Stimulated activated effector memory CD8-positive, alpha-beta T cell treated with anti-CD3 and anti-CD28 coated beads, Interleukin-12 subunit alpha, Interleukin-12 subunit beta, amount 100 ng/mL, for 72 hours (primary cell): ENCODE results near the gene LUC7L.
"Not testable (repeated sequence)": the region's sequence is repeated elsewhere in the genome, so short reads cannot be mapped to it uniquely, and the experiment has no call there.

Experiments used
- ATAC-seq: fragments of 150-1000 bp; cut with Tn5 transposase; 2 replicates; pipeline ENCODE4 v1.10.0; 2021
- DNase-seq, 2 donors: peaks; one replicate each; pipeline ENCODE4 v3.0.0; 2021 to 2022; ENCODE audit warnings: low spot score in 2 of 2
- H3K27ac Mint-ChIP-seq: one replicate; pipeline ENCODE4 v1.8.0; 2022; ENCODE audit warnings: mild to moderate bottlenecking, mixed read lengths
- H3K36me3 Mint-ChIP-seq: one replicate; pipeline ENCODE4 v1.8.0; 2022; ENCODE audit warnings: mild to moderate bottlenecking, mixed read lengths
- H3K4me1 Mint-ChIP-seq: one replicate; pipeline ENCODE4 v1.8.0; 2022; ENCODE audit warnings: mixed read lengths
- H3K4me3 Mint-ChIP-seq: one replicate; pipeline ENCODE4 v1.8.0; 2022; ENCODE audit warnings: mild to moderate bottlenecking, mixed read lengths
- H3K9me3 Mint-ChIP-seq: one replicate; pipeline ENCODE4 v1.8.0; 2022; ENCODE audit warnings: mixed read lengths

The LUC7L gene

GRCh38 chr16:211631-212180, 17.5 kb downstream of the LUC7L start:
- not testable (repeated sequence) for H3K9me3 Mint-ChIP-seq, H3K4me1 Mint-ChIP-seq, H3K4me3 Mint-ChIP-seq, ATAC-seq, DNase-seq
- peaks cover 100% of the 10 kb centered on the region for H3K36me3 Mint-ChIP-seq
- peak overlapping the region; percentile 20 for H3K27ac Mint-ChIP-seq

- peaks cover 100% of the 10 kb centered on the region for H3K36me3 Mint-ChIP-seq
- H3K4me1 Mint-ChIP-seq, ATAC-seq, H3K9me3 Mint-ChIP-seq, DNase-seq, H3K4me3 Mint-ChIP-seq, H3K27ac Mint-ChIP-seq: not testable (repeated sequence)
Observed at GRCh38 chr16:209359-209758, 19.9 kb downstream of the LUC7L start.

- DNase-seq, ATAC-seq, H3K9me3 Mint-ChIP-seq, H3K27ac Mint-ChIP-seq, H3K4me3 Mint-ChIP-seq, H3K4me1 Mint-ChIP-seq: not testable (repeated sequence)
- peaks cover 100% of the 10 kb centered on the region for H3K36me3 Mint-ChIP-seq
Observed at GRCh38 chr16:204046-204445, 25.2 kb downstream of the LUC7L start.

GRCh38 chr16:203246-203645, 26.0 kb downstream of the LUC7L start:
- no peaks in the 10 kb centered on the region for H3K9me3 Mint-ChIP-seq
- H3K4me3 Mint-ChIP-seq: no peak overlapping the region
- ATAC-seq (no peak), DNase-seq (no peak)
- H3K36me3 Mint-ChIP-seq: peaks cover 100% of the 10 kb centered on the region
- no peak overlapping the region for H3K27ac Mint-ChIP-seq
- no peaks in the 10 kb centered on the region for H3K4me1 Mint-ChIP-seq

GRCh38 chr16:200388-200787, 28.9 kb downstream of the LUC7L start:
- Mint-ChIP-seq H3K4me3 (no peak overlapping the region), H3K9me3 (no peaks in the 10 kb centered on the region), H3K36me3 (peaks cover 100% of the 10 kb centered on the region), H3K4me1 (no peaks in the 10 kb centered on the region), H3K27ac (no peak overlapping the region)
- ATAC-seq: no peak
- no peak for DNase-seq

GRCh38 chr16:194516-194915, 34.7 kb downstream of the LUC7L start:
- Mint-ChIP-seq H3K27ac (no peak overlapping the region), H3K4me3 (no peak overlapping the region), H3K9me3 (no peaks in the 10 kb centered on the region), H3K4me1 (no peaks in the 10 kb centered on the region), H3K36me3 (peaks cover 100% of the 10 kb centered on the region)
- DNase-seq (no peak), ATAC-seq (no peak)

GRCh38 chr16:193441-193840, 35.8 kb downstream of the LUC7L start:
- no peaks in the 10 kb centered on the region for H3K9me3 Mint-ChIP-seq
- no peak overlapping the region for H3K27ac Mint-ChIP-seq
- peaks cover 100% of the 10 kb centered on the region for H3K36me3 Mint-ChIP-seq

GRCh38 chr16:192686-193085, 36.6 kb downstream of the LUC7L start:
- no peak for ATAC-seq
- Mint-ChIP-seq H3K9me3 (no peaks in the 10 kb centered on the region), H3K27ac (no peak overlapping the region), H3K36me3 (peaks cover 100% of the 10 kb centered on the region), H3K4me3 (no peak overlapping the region), H3K4me1 (no peaks in the 10 kb centered on the region)
- DNase-seq: no peak

More at GRCh38 chr16:193441-193840, 35.8 kb downstream of the LUC7L start:
- Mint-ChIP-seq H3K4me3 (no peak overlapping the region), H3K4me1 (no peaks in the 10 kb centered on the region)
- no peak for DNase-seq
- no peak for ATAC-seq

- Mint-ChIP-seq H3K4me3 (no peak overlapping the region), H3K4me1 (no peaks in the 10 kb centered on the region), H3K27ac (peak overlapping the region; percentile 72), H3K36me3 (peaks cover 98% of the 10 kb centered on the region), H3K9me3 (no peaks in the 10 kb centered on the region)
- DNase-seq: no peak
- no peak for ATAC-seq
Observed at GRCh38 chr16:191831-192230, 37.4 kb downstream of the LUC7L start.

GRCh38 chr16:189604-190186, 39.6 kb downstream of the LUC7L start:
- H3K9me3 Mint-ChIP-seq: no peaks in the 10 kb centered on the region
- peak overlapping the region; percentile 75 for H3K27ac Mint-ChIP-seq
- peaks cover 91% of the 10 kb centered on the region for H3K36me3 Mint-ChIP-seq
- H3K4me3 Mint-ChIP-seq: no peak overlapping the region
- ATAC-seq (no peak), DNase-seq (no peak)
- no peaks in the 10 kb centered on the region for H3K4me1 Mint-ChIP-seq

GRCh38 chr16:188674-189073, 40.6 kb downstream of the LUC7L start:
- ATAC-seq: no peak
- H3K4me1 Mint-ChIP-seq: no peaks in the 10 kb centered on the region
- DNase-seq: no peak
- H3K9me3 Mint-ChIP-seq: no peaks in the 10 kb centered on the region
- H3K4me3 Mint-ChIP-seq: no peak overlapping the region
- peak overlapping the region; percentile 75 for H3K27ac Mint-ChIP-seq
- H3K36me3 Mint-ChIP-seq: peaks cover 87% of the 10 kb centered on the region

- DNase-seq (no peak), ATAC-seq (no peak)
- H3K9me3 Mint-ChIP-seq: no peaks in the 10 kb centered on the region
- no peaks in the 10 kb centered on the region for H3K4me1 Mint-ChIP-seq
- peaks cover 74% of the 10 kb centered on the region for H3K36me3 Mint-ChIP-seq
- H3K27ac Mint-ChIP-seq: no peak overlapping the region
- no peak overlapping the region for H3K4me3 Mint-ChIP-seq
Observed at GRCh38 chr16:187330-187729, 41.9 kb downstream of the LUC7L start.

- ATAC-seq (no peak), DNase-seq (no peak)
- no peak overlapping the region for H3K27ac Mint-ChIP-seq
- peaks cover 58% of the 10 kb centered on the region for H3K36me3 Mint-ChIP-seq
- H3K4me1 Mint-ChIP-seq: no peaks in the 10 kb centered on the region
- no peak overlapping the region for H3K4me3 Mint-ChIP-seq
- no peaks in the 10 kb centered on the region for H3K9me3 Mint-ChIP-seq
Observed at GRCh38 chr16:185691-186090, 43.6 kb downstream of the LUC7L start.

- H3K27ac Mint-ChIP-seq: no peak overlapping the region
- H3K4me1 Mint-ChIP-seq: no peaks in the 10 kb centered on the region
Observed at GRCh38 chr16:185213-185612, 44.0 kb downstream of the LUC7L start.

GRCh38 chr16:183005-183404, 46.2 kb downstream of the LUC7L start:
- ATAC-seq (no peak), DNase-seq (no peak)
- Mint-ChIP-seq H3K4me1 (no peaks in the 10 kb centered on the region), H3K9me3 (no peaks in the 10 kb centered on the region), H3K27ac (peak overlapping the region; percentile 45), H3K4me3 (no peak overlapping the region), H3K36me3 (peaks cover 31% of the 10 kb centered on the region)

More at GRCh38 chr16:185213-185612, 44.0 kb downstream of the LUC7L start:
- DNase-seq (no peak), ATAC-seq (no peak)
- no peak overlapping the region for H3K4me3 Mint-ChIP-seq
- no peaks in the 10 kb centered on the region for H3K9me3 Mint-ChIP-seq
- peaks cover 53% of the 10 kb centered on the region for H3K36me3 Mint-ChIP-seq

GRCh38 chr16:181565-182021, 47.7 kb downstream of the LUC7L start:
- Mint-ChIP-seq H3K27ac (no peak overlapping the region), H3K9me3 (no peaks in the 10 kb centered on the region), H3K36me3 (peaks cover 21% of the 10 kb centered on the region), H3K4me1 (no peaks in the 10 kb centered on the region), H3K4me3 (no peak overlapping the region)
- DNase-seq (peak; percentile 88 to 93), ATAC-seq (no peak)
